Cerebellar nuclear complex (tissue), 1 donor: Measurements from ENCODE around the gene HYDIN.

Source experiments
- DNase-seq, 2 experiments: peaks; one replicate each; lab custom pipeline; 2025; lab: John Stamatoyannopoulos, UW

Gene HYDIN

GRCh38 chr16:70765491-70765890, 465.0 kb downstream of the HYDIN start:
- DNase-seq = no peak

- no peak for DNase-seq
These were observed 465.9 kb downstream of the HYDIN start for GRCh38 chr16:70764632-70765031.

GRCh38 chr16:70760221-70760620, 470.3 kb downstream of the HYDIN start:
- DNase-seq = no peak

GRCh38 chr16:70759666-70760065, 470.9 kb downstream of the HYDIN start:
- DNase-seq = no peak

- DNase-seq = no peak
These were observed 471.7 kb downstream of the HYDIN start for GRCh38 chr16:70758786-70759185.
